K562 (cell line): Measurements from ENCODE around the gene CTPS2. TPM values are rescaled to one million over a fixed set of nuclear protein-coding genes. Genes with fewer than 3 reads are reported as not detected.
A peak's percentile ranks its signal among the peaks of the same experiment; 100 is the strongest.

ENCODE experiments used
- ARID1B ChIP-seq: fragments of 450-650 bp; IDR thresholded peaks from 2 replicates; pipeline ENCODE4 v1.6.1; 2016; ENCODE audit warnings: antibody characterized with exemption, mild to moderate bottlenecking, inconsistent platforms
- ARID3B ChIP-seq: fragments of 250-450 bp; sonication (Bioruptor Pico); IDR thresholded peaks from 2 replicates; pipeline ENCODE4 v1.4.0; 2020; ENCODE audit warnings: borderline replicate concordance
- CHAMP1 ChIP-seq: fragments of 450-650 bp; IDR thresholded peaks from 2 replicates; pipeline ENCODE4 v1.6.1; 2016; ENCODE audit warnings: mild to moderate bottlenecking
- CREBBP ChIP-seq: IDR thresholded peaks from one replicate; pipeline ENCODE4 v1.6.1; 2012; ENCODE audit warnings: low read depth, mild to moderate bottlenecking, control low read depth, inconsistent platforms, low read length
- CTCF ChIP-seq, 3 experiments: IDR thresholded peaks in 2 of 3; conservative IDR thresholded peaks in 1 of 3; 2 replicates each; pipeline ENCODE4 v1.5.1; 2011 to 2012; ENCODE audit warnings: low read length in 3 of 3, mild to moderate bottlenecking in 3 of 3, control low read depth in 2 of 3, improper control_type of control experiment in 1 of 3, inconsistent platforms in 1 of 3, low read depth in 1 of 3, mixed read lengths in 1 of 3, moderate library complexity in 1 of 3; ENCODE audit not compliant: insufficient read depth in 2 of 3
- DPF2 ChIP-seq: fragments of 450-650 bp; IDR thresholded peaks from 2 replicates; pipeline ENCODE4 v1.6.1; 2016
- EP300 ChIP-seq: IDR thresholded peaks from 2 replicates; pipeline ENCODE4 v1.6.1; 2012; ENCODE audit warnings: low read length, improper control_type of control experiment
- FOXP1 ChIP-seq: sonication (generic); formaldehyde crosslinking; IDR thresholded peaks from 2 replicates; pipeline ENCODE4 v1.8.0; 2022; ENCODE audit warnings: mild to moderate bottlenecking, missing genetic modification reagents
- GTF2E2 ChIP-seq: fragments of 200-800 bp; sonication (Bioruptor generic); IDR thresholded peaks from 2 replicates; pipeline ENCODE4 v1.6.1; 2016; ENCODE audit warnings: missing genetic modification characterization, missing compliant biosample characterization
- HDAC1 ChIP-seq, 2 experiments: fragments of 450-650 bp; IDR thresholded peaks; 2 replicates each; pipeline ENCODE4 v1.6.1; 2016 to 2017; ENCODE audit warnings: inconsistent platforms in 1 of 2, mild to moderate bottlenecking in 1 of 2, moderate library complexity in 1 of 2
- HDAC8 ChIP-seq: fragments of 450-650 bp; IDR thresholded peaks from 2 replicates; pipeline ENCODE4 v1.6.1; 2016; ENCODE audit warnings: mild to moderate bottlenecking, missing genetic modification characterization, moderate library complexity, missing compliant biosample characterization
- KDM1A ChIP-seq, 2 experiments: fragments of 450-650 bp; IDR thresholded peaks; 2 replicates each; pipeline ENCODE4 v1.6.1; 2016; ENCODE audit warnings: mild to moderate bottlenecking in 2 of 2
- NBN ChIP-seq: fragments of 450-650 bp; IDR thresholded peaks from 2 replicates; pipeline ENCODE4 v1.6.1; 2016; ENCODE audit warnings: low read depth, mild to moderate bottlenecking
- NR3C1 ChIP-seq: sonication (generic); formaldehyde crosslinking; IDR thresholded peaks from 2 replicates; pipeline ENCODE4 v1.8.1; 2022; ENCODE audit warnings: missing genetic modification reagents
- PHB ChIP-seq: fragments of 250-450 bp; sonication (Bioruptor Pico); IDR thresholded peaks from 2 replicates; pipeline ENCODE4 v1.5.0; 2021
- SMARCB1 ChIP-seq: IDR thresholded peaks from 2 replicates; pipeline ENCODE4 v1.6.1; 2011; ENCODE audit warnings: improper control_type of control experiment, low read depth; ENCODE audit not compliant: insufficient read length
- SP1 ChIP-seq: sonication (generic); formaldehyde crosslinking; IDR thresholded peaks from 2 replicates; pipeline ENCODE4 v1.8.1; 2022; ENCODE audit warnings: mild to moderate bottlenecking, missing genetic modification reagents
- SREBF2 ChIP-seq: sonication (generic); formaldehyde crosslinking; IDR thresholded peaks from 2 replicates; pipeline ENCODE4 v1.4.0; 2020; ENCODE audit warnings: mild to moderate bottlenecking, missing genetic modification reagents
- TCF15 ChIP-seq: fragments of 250-450 bp; sonication (Bioruptor Pico); IDR thresholded peaks from 2 replicates; pipeline ENCODE4 v1.8.0; 2022; ENCODE audit warnings: moderate library complexity, mild to moderate bottlenecking, inconsistent platforms
- TGIF2 ChIP-seq: sonication (generic); formaldehyde crosslinking; IDR thresholded peaks from 2 replicates; pipeline ENCODE4 v1.8.1; 2022; ENCODE audit warnings: mild to moderate bottlenecking, missing genetic modification reagents, moderate library complexity
- ZFP1 ChIP-seq: fragments of 450-650 bp; formaldehyde crosslinking; IDR thresholded peaks from 2 replicates; pipeline ENCODE4 v1.4.0; 2020; ENCODE audit warnings: mild to moderate bottlenecking, mixed read lengths
- ZNF512 ChIP-seq: IDR thresholded peaks from 2 replicates; pipeline ENCODE4 v1.6.1; 2016; ENCODE audit warnings: missing genetic modification characterization, missing compliant biosample characterization
- ZNF75A ChIP-seq: fragments of 450-650 bp; formaldehyde crosslinking; IDR thresholded peaks from 2 replicates; pipeline ENCODE4 v1.4.0; 2020; ENCODE audit warnings: mild to moderate bottlenecking
- polyA plus RNA-seq, 8 experiments: library from polyadenylated mRNA; depleted of rRNA in 4 of 8; stranded (reverse) in 5 of 8; unstranded in 3 of 8; fragments of >200 nt; fragmentation: Nextera tagmentation in 2 of 8; fragmentation: Illumina TruSeq in 1 of 8; extraction: Ambion mirVana in 2 of 8; extraction: Trizol in 1 of 8; gene quantifications; 2 replicates each; pipeline versions ENCODE4 v1.2.1 to v1.2.3, GENCODE V29; 2011 to 2014; ENCODE audit warnings: inconsistent platforms in 1 of 8, missing spikeins in 1 of 8
- total RNA-seq, 7 experiments: library from RNA; depleted of rRNA in 6 of 7; stranded (reverse); fragments of >200 nt in 6 of 7; fragmentation: Illumina TruSeq in 2 of 7; extraction: Trizol in 2 of 7; gene quantifications; 2 replicates each; pipeline versions ENCODE4 v1.2.1 to v1.2.3, GENCODE V29; 2011 to 2021; ENCODE audit warnings: low replicate concordance in 1 of 7

CTPS2 gene
- total and polyA plus RNA-seq, 9 of the 15 experiments (the other 6 are each of a cell fraction or from before 2014, with no cell fraction given), result 5.4 to 19.5 (median 14.1) TPM

- TF ChIP-seq DPF2, result 0 out of 2 replicates have a peak, but pooled peaks have one; percentile 39
- TF ChIP-seq TGIF2 (CRISPR knock-in tag), result no peak
- TF ChIP-seq ZNF512, result peak; percentile 9
- no peak for TF ChIP-seq SMARCB1
- no peak for TF ChIP-seq CTCF (IDR thresholded peaks at IDR 0.05 in 2 of 3, conservative IDR thresholded peaks at IDR 0.05 in 1 of 3; ENCODE audit: insufficient read depth in 2 of 3, low read depth in 1 of 3, low read length in 3 of 3)
- TF ChIP-seq NBN, result no peak
- no peak for TF ChIP-seq ARID3B
- TF ChIP-seq ARID1B, result peak; percentile 47; the same call in 1 of the 2 replicates
- TF ChIP-seq FOXP1 (CRISPR knock-in tag), result no peak
- TF ChIP-seq CREBBP, result no peak
- TF ChIP-seq SREBF2 (CRISPR knock-in tag), result no peak
- no peak for TF ChIP-seq ZFP1 (CRISPR knock-in tag)
- no peak for TF ChIP-seq TCF15 (CRISPR knock-in tag)
- TF ChIP-seq NR3C1 (CRISPR knock-in tag), result no peak
- no peak for TF ChIP-seq CHAMP1
- no peak for TF ChIP-seq SP1 (CRISPR knock-in tag)
- TF ChIP-seq HDAC1 (IDR thresholded peaks at IDR 0.05), result 0 out of 4 replicates have a peak, but pooled peaks of 1 of the 2 experiments have one; percentile 33
- TF ChIP-seq ZNF75A (CRISPR knock-in tag), result no peak
- peak; percentile 57; the same call in 1 of the 2 replicates for TF ChIP-seq EP300
- no peak for TF ChIP-seq HDAC8 (tag)
- no peak for TF ChIP-seq GTF2E2 (tag)
- TF ChIP-seq KDM1A (IDR thresholded peaks at IDR 0.05), result peak; percentile 22 to 37; a peak in 2 of 4 replicates
- TF ChIP-seq PHB (CRISPR knock-in tag), result no peak
Measured at GRCh38 chrX:16639966-16640365, 72.5 kb downstream of the CTPS2 start (continued).
